Effector memory CD4-positive, alpha-beta T cell (primary cell): ENCODE results near the gene INPP5K.
"Not testable (repeated sequence)": the region's sequence is repeated elsewhere in the genome, so short reads cannot be mapped to it uniquely, and the experiment has no call there.

ENCODE experiments used
- DNase-seq, 3 donors: peaks; one replicate each; pipeline ENCODE4 v3.0.0-alpha.2; 2020
- H3K27ac ChIP-seq: 2 replicates; pipeline ENCODE4 v1.7.0; 2013; ENCODE audit warnings: mild to moderate bottlenecking, low read length, moderate library complexity; ENCODE audit not compliant: insufficient read depth, poor library complexity, severe bottlenecking
- H3K27me3 ChIP-seq: replicated peaks from 2 replicates; pipeline ENCODE4 v1.7.0; 2013; ENCODE audit warnings: mild to moderate bottlenecking, low read length; ENCODE audit not compliant: insufficient read depth, control insufficient read depth, poor library complexity, severe bottlenecking
- H3K36me3 ChIP-seq: 2 replicates; pipeline ENCODE4 v1.7.0; 2013; ENCODE audit warnings: mild to moderate bottlenecking, low read length, moderate library complexity; ENCODE audit not compliant: control insufficient read depth, insufficient read depth
- H3K4me1 ChIP-seq: 2 replicates; pipeline ENCODE4 v1.7.0; 2013; ENCODE audit warnings: low read length, mild to moderate bottlenecking; ENCODE audit not compliant: control insufficient read depth, insufficient read depth, poor library complexity, severe bottlenecking
- H3K4me3 ChIP-seq: 2 replicates; pipeline ENCODE4 v1.7.0; 2013; ENCODE audit warnings: low read length, low read depth, mild to moderate bottlenecking; ENCODE audit not compliant: insufficient read depth, poor library complexity, severe bottlenecking
- H3K9me3 ChIP-seq: 2 replicates; pipeline ENCODE4 v1.7.0; 2013; ENCODE audit warnings: mild to moderate bottlenecking, low read length, moderate library complexity; ENCODE audit not compliant: control insufficient read depth

Gene INPP5K

DNA sequence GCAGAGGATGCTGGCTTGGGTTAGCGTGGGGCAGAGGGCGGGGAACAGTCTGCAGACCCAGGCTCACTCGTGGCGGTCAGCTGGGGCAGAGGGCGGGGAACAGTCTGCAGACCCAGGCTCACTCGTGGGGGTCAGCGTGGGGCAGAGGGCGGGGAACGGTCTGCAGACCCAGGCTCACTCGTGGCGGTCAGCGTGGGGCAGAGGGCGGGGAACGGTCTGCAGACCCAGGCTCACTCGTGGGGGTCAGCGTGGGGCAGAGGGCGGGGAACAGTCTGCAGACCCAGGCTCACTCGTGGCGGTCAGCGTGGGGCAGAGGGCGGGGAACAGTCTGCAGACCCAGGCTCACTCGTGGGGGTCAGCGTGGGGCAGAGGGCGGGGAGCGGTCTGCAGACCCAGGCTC, 7.7 kb downstream of the INPP5K start:
- not testable (repeated sequence) for H3K27me3 ChIP-seq, H3K4me1 ChIP-seq, DNase-seq, H3K27ac ChIP-seq, H3K9me3 ChIP-seq, H3K4me3 ChIP-seq
- H3K36me3 ChIP-seq: peaks cover 63% of the 10 kb centered on the region

DNA sequence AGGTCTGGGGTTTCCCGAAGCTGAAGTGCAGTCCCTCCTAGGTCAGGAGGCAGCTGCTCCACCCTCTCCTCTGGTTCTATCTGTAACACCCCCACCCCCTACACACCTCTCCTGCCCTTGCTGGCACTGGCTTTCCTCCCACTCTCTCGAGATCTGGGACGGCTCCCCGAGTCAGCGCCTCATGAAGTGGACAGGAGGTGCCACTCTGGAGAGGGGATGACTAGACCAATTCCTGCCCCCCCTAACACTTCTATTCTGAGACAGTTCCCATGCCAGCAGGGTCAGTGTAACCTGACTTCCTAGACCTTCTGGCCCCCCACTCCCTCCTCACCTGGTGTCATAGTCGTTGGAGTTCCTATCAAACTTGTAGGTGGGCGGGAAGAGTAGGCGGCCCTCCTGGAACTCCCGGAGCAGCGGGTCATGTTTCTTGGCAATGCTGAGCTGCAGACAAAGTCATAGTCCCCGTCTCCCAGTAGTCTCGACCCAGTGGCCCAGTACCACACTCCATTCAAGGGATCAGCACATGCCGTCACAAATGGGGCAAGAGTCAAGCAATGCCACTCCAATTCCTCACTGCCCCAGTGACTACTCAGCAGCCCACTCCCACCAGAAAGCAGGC, 9.7 kb downstream of the INPP5K start:
- Histone ChIP-seq H3K36me3 (peaks cover 49% of the 10 kb centered on the region), H3K27ac (no peak overlapping the region), H3K27me3 (no peaks in the 10 kb centered on the region), H3K9me3 (no peaks in the 10 kb centered on the region), H3K4me1 (peaks cover 6% of the 10 kb centered on the region), H3K4me3 (no peak overlapping the region)
- DNase-seq: no peak

DNA sequence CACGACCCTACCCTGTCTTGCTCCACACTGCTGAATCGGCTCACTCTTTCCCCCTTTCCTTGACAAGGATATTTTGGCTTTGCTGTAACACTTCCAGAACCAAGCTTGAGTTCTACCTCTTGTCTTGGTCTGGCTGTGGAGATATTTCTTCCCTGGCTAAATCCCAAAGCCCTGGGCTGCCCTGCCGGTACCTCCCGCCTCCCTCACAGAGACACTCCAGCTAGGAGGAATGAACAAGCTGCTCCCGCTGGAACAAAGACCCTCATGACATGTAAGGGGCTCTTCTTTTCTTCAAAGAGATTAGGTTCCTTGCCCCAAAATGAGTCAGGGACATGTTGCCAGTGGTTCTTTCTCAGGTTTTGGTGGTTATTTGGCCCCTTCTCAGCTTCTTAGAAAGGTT, 10.8 kb downstream of the INPP5K start:
- DNase-seq: no peak
- peaks cover 6% of the 10 kb centered on the region for H3K4me1 ChIP-seq
- H3K27me3 ChIP-seq: no peaks in the 10 kb centered on the region
- no peak overlapping the region for H3K27ac ChIP-seq
- H3K36me3 ChIP-seq: peaks cover 39% of the 10 kb centered on the region
- no peaks in the 10 kb centered on the region for H3K9me3 ChIP-seq
- H3K4me3 ChIP-seq: no peak overlapping the region

DNA sequence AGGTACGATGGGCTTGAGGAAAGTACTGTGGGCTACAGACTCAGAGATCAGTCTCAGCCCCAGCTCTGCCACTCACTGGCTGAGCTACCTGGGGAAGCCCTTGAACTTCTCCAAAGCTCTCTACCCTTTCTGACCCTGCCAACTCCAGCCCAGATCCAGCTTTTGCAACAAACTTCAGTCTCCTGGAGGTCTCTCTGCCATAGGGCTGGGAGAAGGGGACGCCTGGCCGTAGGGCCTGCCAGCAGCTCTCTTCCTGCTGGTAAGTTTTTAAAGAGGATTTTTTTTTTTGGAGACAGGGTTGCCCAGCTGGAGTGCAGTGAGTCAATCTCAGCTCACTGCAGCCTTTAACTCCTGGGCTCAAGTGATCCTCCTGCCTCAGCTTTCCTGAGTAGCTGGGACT, 11.5 kb downstream of the INPP5K start:
- no peak overlapping the region for H3K27ac ChIP-seq
- peaks cover 6% of the 10 kb centered on the region for H3K4me1 ChIP-seq
- DNase-seq: no peak
- peaks cover 36% of the 10 kb centered on the region for H3K36me3 ChIP-seq
- H3K4me3 ChIP-seq: no peak overlapping the region
- no peaks in the 10 kb centered on the region for H3K9me3 ChIP-seq
- no peaks in the 10 kb centered on the region for H3K27me3 ChIP-seq

DNA sequence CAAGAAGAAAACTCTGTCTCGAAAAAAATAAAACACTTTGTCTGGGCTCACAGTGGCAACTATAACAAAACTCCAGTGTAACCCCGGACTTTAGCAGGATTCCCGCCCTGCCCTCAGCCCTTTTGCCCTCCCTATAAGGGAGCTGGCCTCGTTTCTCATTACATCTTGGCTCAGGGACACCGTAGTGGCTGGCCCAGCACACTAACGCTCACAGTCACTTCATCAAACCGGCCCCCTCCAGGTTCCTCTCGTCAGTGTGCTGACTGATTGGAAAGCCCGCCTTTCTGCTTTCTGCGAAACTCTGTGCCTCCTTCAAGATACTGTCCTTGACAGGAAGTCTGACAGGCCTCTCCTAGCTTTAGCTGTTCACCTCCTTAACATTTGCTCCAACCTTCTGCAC, 12.7 kb downstream of the INPP5K start:
- Histone ChIP-seq H3K36me3 (peaks cover 26% of the 10 kb centered on the region), H3K4me3 (no peak overlapping the region), H3K4me1 (no peaks in the 10 kb centered on the region)

DNA sequence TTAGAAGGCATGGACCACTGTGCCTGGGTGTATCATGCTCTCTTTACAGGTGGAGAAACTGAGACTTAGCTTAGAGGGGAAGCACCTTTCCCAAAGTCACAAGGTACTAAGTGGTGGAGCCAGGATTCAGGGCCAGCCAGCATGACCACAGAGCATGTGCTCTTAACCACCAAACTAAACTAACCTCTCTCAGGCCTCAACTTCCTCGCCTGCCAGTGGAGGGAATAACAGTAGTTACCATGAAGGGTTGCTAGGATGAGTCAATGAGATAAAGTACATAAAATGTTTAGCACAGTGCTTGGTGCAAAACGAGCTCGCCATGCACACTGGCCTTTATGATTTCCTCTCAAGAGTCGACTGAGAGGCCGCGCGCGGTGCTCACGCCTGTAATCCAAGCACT, 17.5 kb downstream of the INPP5K start:
- Histone ChIP-seq H3K4me3 (no peak overlapping the region), H3K27ac (no peak overlapping the region), H3K9me3 (no peaks in the 10 kb centered on the region), H3K36me3 (peaks cover 21% of the 10 kb centered on the region), H3K27me3 (no peaks in the 10 kb centered on the region), H3K4me1 (no peaks in the 10 kb centered on the region)
- no peak for DNase-seq

More for the DNA sequence above, 12.7 kb downstream of the INPP5K start:
- DNase-seq: no peak
- Histone ChIP-seq H3K27me3 (no peaks in the 10 kb centered on the region), H3K9me3 (no peaks in the 10 kb centered on the region), H3K27ac (no peak overlapping the region)

DNA sequence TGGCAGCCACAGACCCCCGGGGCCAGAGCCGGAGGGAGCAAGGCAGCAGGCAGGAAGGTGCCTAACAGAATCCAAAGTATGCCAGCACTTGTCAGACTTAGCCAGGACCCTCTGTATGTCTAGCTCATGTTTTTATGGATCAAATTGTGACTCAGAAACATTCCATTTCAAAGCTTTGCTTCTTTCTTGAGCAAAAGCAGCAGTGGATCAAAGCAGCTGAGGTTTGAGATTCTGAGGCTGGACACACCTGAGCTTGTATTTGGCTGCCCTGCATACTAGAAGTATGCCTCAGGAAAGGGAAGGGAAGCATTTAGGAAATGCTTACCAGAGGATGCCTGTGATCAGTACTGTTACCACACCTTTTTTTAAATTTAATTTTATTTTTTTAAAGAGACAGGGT, 18.2 kb downstream of the INPP5K start:
- DNase-seq: no peak
- Histone ChIP-seq H3K4me3 (no peak overlapping the region), H3K4me1 (peaks cover 5% of the 10 kb centered on the region), H3K9me3 (no peaks in the 10 kb centered on the region), H3K27me3 (no peaks in the 10 kb centered on the region), H3K36me3 (peaks cover 21% of the 10 kb centered on the region), H3K27ac (no peak overlapping the region)

DNA sequence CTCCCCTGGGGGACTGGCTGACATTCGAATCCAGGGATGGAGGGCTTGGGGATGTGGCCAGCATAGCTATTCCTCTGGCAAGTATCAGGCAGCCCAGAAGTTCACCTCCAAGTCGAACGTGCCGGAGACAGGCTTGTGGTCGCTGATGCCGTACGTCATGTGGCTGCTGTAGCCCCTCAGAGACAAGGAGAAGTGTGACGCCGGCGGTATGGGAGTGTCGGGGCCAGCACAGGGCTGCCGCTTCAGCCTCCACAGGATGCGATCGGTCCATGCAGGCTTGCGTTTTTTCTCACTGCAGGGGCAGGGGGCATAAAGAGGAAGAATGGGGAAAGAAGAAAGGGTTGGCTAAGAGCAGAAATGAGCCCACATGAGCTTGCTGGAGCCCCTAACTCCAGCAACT, 18.6 kb downstream of the INPP5K start:
- H3K27ac ChIP-seq: no peak overlapping the region
- no peaks in the 10 kb centered on the region for H3K27me3 ChIP-seq
- H3K9me3 ChIP-seq: no peaks in the 10 kb centered on the region
- H3K4me1 ChIP-seq: peaks cover 9% of the 10 kb centered on the region
- peaks cover 21% of the 10 kb centered on the region for H3K36me3 ChIP-seq
- no peak overlapping the region for H3K4me3 ChIP-seq
- no peak for DNase-seq

DNA sequence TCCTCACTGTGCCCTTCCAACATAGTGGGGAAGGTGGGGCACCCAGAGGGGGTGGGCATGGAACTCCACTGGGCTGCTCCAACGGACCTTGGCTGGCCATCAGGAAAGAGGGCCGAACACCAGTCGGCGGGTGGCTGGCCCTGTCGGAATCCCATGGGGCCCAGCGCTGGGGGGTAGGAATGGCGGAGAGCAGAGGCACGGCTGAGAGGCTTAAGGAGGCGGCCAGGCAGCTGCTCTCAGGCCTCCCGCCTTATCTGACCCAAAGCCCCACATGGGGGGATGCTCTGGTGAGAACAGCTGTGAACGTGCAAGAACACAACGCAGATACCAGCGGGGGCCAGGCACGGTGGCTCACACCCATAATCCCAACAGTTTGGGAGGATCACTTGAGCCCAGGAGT, 19.5 kb downstream of the INPP5K start:
- peaks cover 21% of the 10 kb centered on the region for H3K36me3 ChIP-seq
- DNase-seq: no peak
- no peak overlapping the region for H3K4me3 ChIP-seq
- peaks cover 18% of the 10 kb centered on the region for H3K4me1 ChIP-seq
- no peak overlapping the region for H3K27ac ChIP-seq
- H3K9me3 ChIP-seq: no peaks in the 10 kb centered on the region
- no peaks in the 10 kb centered on the region for H3K27me3 ChIP-seq

DNA sequence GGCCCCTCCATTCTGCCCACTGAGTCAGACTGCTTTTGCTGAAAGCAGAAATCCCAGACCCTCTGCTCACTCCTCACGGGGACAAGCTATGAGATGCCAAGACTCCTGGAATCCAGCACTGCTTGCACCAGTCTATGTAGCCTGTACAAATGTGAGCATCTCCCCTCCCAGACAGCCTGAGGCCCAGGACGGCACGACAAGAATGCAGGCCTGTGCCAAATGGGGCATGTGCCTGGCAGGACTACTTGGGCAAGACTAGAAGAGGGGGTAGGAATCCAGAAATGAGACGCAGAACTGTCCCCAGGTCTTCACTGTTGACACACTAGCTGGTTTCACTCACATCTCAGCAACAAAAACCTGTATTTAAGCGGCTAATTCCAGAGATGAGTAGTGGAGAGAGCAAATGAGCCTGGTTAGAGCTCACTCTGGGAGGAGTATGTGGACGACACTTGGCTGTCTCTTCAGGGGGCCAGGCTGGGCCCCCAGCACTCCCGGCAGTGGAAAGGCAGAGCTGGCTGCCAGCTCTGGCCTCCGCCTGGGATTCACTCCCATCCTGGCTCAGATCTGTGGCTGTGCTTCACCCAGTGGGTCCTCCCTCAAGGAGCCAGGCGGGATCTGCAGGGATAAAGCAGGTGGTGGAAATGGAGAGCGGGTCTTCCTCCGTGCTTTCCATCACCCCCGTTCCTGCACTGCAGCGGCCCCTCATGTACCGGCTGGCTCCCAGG, 21.0 kb downstream of the INPP5K start:
- no peaks in the 10 kb centered on the region for H3K9me3 ChIP-seq
- DNase-seq: no peak
- H3K27me3 ChIP-seq: no peaks in the 10 kb centered on the region
- H3K36me3 ChIP-seq: peaks cover 21% of the 10 kb centered on the region
- peaks cover 26% of the 10 kb centered on the region for H3K4me1 ChIP-seq
- H3K4me3 ChIP-seq: no peak overlapping the region
- no peak overlapping the region for H3K27ac ChIP-seq
